SKM-1 (cell line): ENCODE results near the gene GMIP.

Experiments
- DNase-seq: peaks from one replicate; lab custom pipeline; 2025; ENCODE audit not compliant: unreplicated experiment; lab: John Stamatoyannopoulos, UW

Gene GMIP

GRCh38 chr19:19637186-19637522 is 6.3 kb downstream of the GMIP start:
- no peak for DNase-seq

GRCh38 chr19:19636573-19637185 is 6.8 kb downstream of the GMIP start:
- no peak for DNase-seq

GRCh38 chr19:19635313-19635702 is 8.1 kb downstream of the GMIP start:
- no peak for DNase-seq

- no peak for DNase-seq
These were observed 8.7 kb downstream of the GMIP start for GRCh38 chr19:19634516-19635312.

GRCh38 chr19:19633711-19634515 is 9.5 kb downstream of the GMIP start:
- DNase-seq = no peak

- no peak for DNase-seq
These were observed 10.8 kb downstream of the GMIP start for GRCh38 chr19:19632661-19633060.

GRCh38 chr19:19631346-19631745 is 12.1 kb downstream of the GMIP start:
- DNase-seq = no peak

- DNase-seq = no peak
These were observed 13.0 kb downstream of the GMIP start for GRCh38 chr19:19630426-19630825.

- DNase-seq = no peak
These were observed 13.4 kb downstream of the GMIP start for GRCh38 chr19:19630062-19630414.

GRCh38 chr19:19628501-19629134 is 14.8 kb downstream of the GMIP start:
- no peak for DNase-seq

GRCh38 chr19:19627621-19628500 is 15.6 kb downstream of the GMIP start, which contains the start of gene LPAR2:
Gene LPAR2 (minus strand): TSS chr19:19628220. CDS start chr19:19627275, 945 bp downstream.
- no peak for DNase-seq

- no peak for DNase-seq
These were observed 16.7 kb downstream of the GMIP start for GRCh38 chr19:19626516-19627472.

GRCh38 chr19:19624032-19624570 is 19.4 kb downstream of the GMIP start:
- DNase-seq = no peak

GRCh38 chr19:19623383-19623782 is 20.1 kb downstream of the GMIP start:
- no peak for DNase-seq

- no peak for DNase-seq
These were observed 23.6 kb downstream of the GMIP start for GRCh38 chr19:19619849-19620210.

- no peak for DNase-seq
These were observed 24.1 kb downstream of the GMIP start for GRCh38 chr19:19619181-19619848.

GRCh38 chr19:19618219-19619051 is 25.0 kb downstream of the GMIP start, which contains the start of gene PBX4:
Gene PBX4 (minus strand): TSS chr19:19618687. CDS start chr19:19618629, 58 bp downstream.
- DNase-seq = peak; percentile 97

GRCh38 chr19:19615086-19615485 is 28.4 kb downstream of the GMIP start:
- no peak for DNase-seq
